CMK (cell line): ENCODE data around the gene PWP1.
A peak's percentile ranks its signal among the peaks of the same experiment; 100 is the strongest.

ENCODE experiments used
- DNase-seq: peaks from one replicate; pipeline ENCODE4 v3.0.0-alpha.2; 2010; ENCODE audit warnings: low read depth

The PWP1 gene

GRCh38 chr12:107735763-107736162 is 50.2 kb downstream of the PWP1 start:
- DNase-seq = no peak

- peak; percentile 12 for DNase-seq
Observed at GRCh38 chr12:107736914-107737313, 51.3 kb downstream of the PWP1 start.

GRCh38 chr12:107748472-107748871 is 62.9 kb downstream of the PWP1 start:
- DNase-seq = no peak

GRCh38 chr12:107749083-107749482 is 63.5 kb downstream of the PWP1 start:
- DNase-seq = no peak

- no peak for DNase-seq
Observed at GRCh38 chr12:107759410-107759809, 73.8 kb downstream of the PWP1 start.

- peak; percentile 9 for DNase-seq
Observed at GRCh38 chr12:107760207-107760808, 74.7 kb downstream of the PWP1 start.

GRCh38 chr12:107760809-107761501 is 75.4 kb downstream of the PWP1 start, which contains the start of gene PRDM4:
PRDM4 (minus strand) TSS chr12:107761137; CDS start chr12:107760515, 622 bp downstream.
- peak; percentile 83 for DNase-seq

GRCh38 chr12:107761502-107761904 is 75.9 kb downstream of the PWP1 start:
- no peak for DNase-seq
